Inflammatory macrophage treated with lipopolysaccharide for 1 hour (primary cell): ENCODE data around the gene TGIF1.

Source experiments
- DNase-seq, 2 donors: peaks; one replicate each; pipeline ENCODE4 v3.0.0-alpha.2; 2020 to 2022

TGIF1 gene

GRCh38 chr18:3486512-3486911, 36.5 kb downstream of the TGIF1 start:
- DNase-seq: no peak

GRCh38 chr18:3489462-3489861, 39.5 kb downstream of the TGIF1 start:
- DNase-seq: no peak

GRCh38 chr18:3491981-3492555, 42.1 kb downstream of the TGIF1 start:
- DNase-seq: no peak

GRCh38 chr18:3492721-3493120, 42.7 kb downstream of the TGIF1 start:
- DNase-seq: no peak

GRCh38 chr18:3493501-3494244, 43.7 kb downstream of the TGIF1 start:
- DNase-seq: peak; percentile 38 to 48

- DNase-seq: no peak
Measured at GRCh38 chr18:3494245-3494526, 44.2 kb downstream of the TGIF1 start.

GRCh38 chr18:3494569-3494968, 44.6 kb downstream of the TGIF1 start:
- no peak for DNase-seq

GRCh38 chr18:3495691-3496430, 45.9 kb downstream of the TGIF1 start:
- DNase-seq: no peak

GRCh38 chr18:3498698-3499471, 48.9 kb downstream of the TGIF1 start:
- no peak for DNase-seq

- no peak for DNase-seq
Measured at GRCh38 chr18:3499501-3499900, 49.5 kb downstream of the TGIF1 start.

GRCh38 chr18:3500016-3500415, 50.0 kb downstream of the TGIF1 start:
- no peak for DNase-seq

GRCh38 chr18:3502650-3503049, 52.7 kb downstream of the TGIF1 start:
- DNase-seq: no peak

- no peak for DNase-seq
Measured at GRCh38 chr18:3504637-3505036, 54.7 kb downstream of the TGIF1 start.

GRCh38 chr18:3508576-3509549, 58.9 kb downstream of the TGIF1 start:
- peak; percentile 14 to 25 for DNase-seq
